ENCODE results near the gene HBA1.
"Not testable (repeated sequence)": the region's sequence is repeated elsewhere in the genome, so short reads cannot be mapped to it uniquely, and the experiment has no call there.

The HBA1 gene

GRCh38 chr16:160242-160641 is 16.2 kb upstream of the HBA1 start:
- not testable (repeated sequence) for DNase-seq

GRCh38 chr16:160691-161190 is 15.7 kb upstream of the HBA1 start:
- no peak for DNase-seq

GRCh38 chr16:162271-162991 is 14.0 kb upstream of the HBA1 start:
- DNase-seq: no peak

- DNase-seq: not testable (repeated sequence)
These were observed 13.3 kb upstream of the HBA1 start for GRCh38 chr16:163139-163538.

- not testable (repeated sequence) for DNase-seq
These were observed 12.8 kb upstream of the HBA1 start for GRCh38 chr16:163696-164095.

GRCh38 chr16:164134-164823 is 12.2 kb upstream of the HBA1 start:
- not testable (repeated sequence) for DNase-seq

GRCh38 chr16:164827-165538 is 11.5 kb upstream of the HBA1 start:
- DNase-seq: no peak

- no peak for DNase-seq
These were observed 10.7 kb upstream of the HBA1 start, which contains the start of gene HBM for GRCh38 chr16:165539-166374. HBM (plus strand) TSS chr16:165978; CDS start chr16:165998, 20 bp downstream.

GRCh38 chr16:166375-167121 is 9.9 kb upstream of the HBA1 start:
- no peak for DNase-seq

GRCh38 chr16:167122-167690 is 9.3 kb upstream of the HBA1 start:
- no peak for DNase-seq

GRCh38 chr16:168424-168823 is 8.1 kb upstream of the HBA1 start:
- DNase-seq: no peak

GRCh38 chr16:169014-169413 is 7.5 kb upstream of the HBA1 start:
- no peak for DNase-seq

- DNase-seq: not testable (repeated sequence)
These were observed 6.4 kb upstream of the HBA1 start for GRCh38 chr16:170088-170507.

- DNase-seq: no peak
These were observed 5.7 kb upstream of the HBA1 start for GRCh38 chr16:170788-171187.

GRCh38 chr16:172374-172941 is 4.0 kb upstream of the HBA1 start, which contains the start of gene HBA2:
HBA2 (plus strand) TSS chr16:172876; CDS start chr16:172913, 37 bp downstream.
- not testable (repeated sequence) for DNase-seq

- not testable (repeated sequence) for DNase-seq
These were observed 3.1 kb upstream of the HBA1 start for GRCh38 chr16:173211-173854.

- DNase-seq: not testable (repeated sequence)
These were observed 2.3 kb upstream of the HBA1 start for GRCh38 chr16:173928-174769.

GRCh38 chr16:175011-175949 is 1.2 kb upstream of the HBA1 start:
- DNase-seq: no peak
